IMR-90 (cell line): ENCODE results near the gene MICAL3. TPM values are rescaled to one million over a fixed set of nuclear protein-coding genes. Genes with fewer than 3 reads are reported as not detected.
A peak's percentile ranks its signal among the peaks of the same experiment; 100 is the strongest.

Experiments used
- ATAC-seq: fragments of 200-7000 bp; cut with Tn5 transposase; 2 replicates; pipeline ENCODE4 v1.9.1; 2020; ENCODE audit warnings: low read depth, mild to moderate bottlenecking, moderate library complexity
- BruUV-seq: library from RNA; stranded (reverse); fragments of 400-500 nt; replicated peaks from 2 replicates; lab custom pipeline; 2021; lab: Mats Ljungman, UMichigan
- CTCF ChIA-PET: fragments of 300-600 bp; formaldehyde crosslinking; extraction: SDS; loops from one replicate; lab custom pipeline; 2021; ENCODE audit warnings: antibody characterized with exemption; lab: Yijun Ruan, JAX
- POLR2A ChIA-PET: fragments of 300-600 bp; sonication (Branson Sonifier 250); formaldehyde crosslinking; loops from one replicate; lab custom pipeline; 2022; ENCODE audit warnings: antibody characterized with exemption; ENCODE audit not compliant: unreplicated experiment; lab: Charles Lee
- DNase-seq: peaks from one replicate; pipeline ENCODE4 v3.0.0; 2013
- H2AFZ ChIP-seq: replicated peaks from 2 replicates; pipeline ENCODE3; 2013; ENCODE audit warnings: low read length, mild to moderate bottlenecking; ENCODE audit not compliant: poor library complexity
- H2AK5ac ChIP-seq: 2 replicates; pipeline ENCODE4 v1.6.1; 2013; ENCODE audit warnings: low read depth, low read length, inconsistent platforms
- H2AK9ac ChIP-seq: replicated peaks from 2 replicates; pipeline ENCODE3; 2013; ENCODE audit warnings: mild to moderate bottlenecking, low read depth, low read length, moderate library complexity; ENCODE audit not compliant: poor library complexity
- H2BK120ac ChIP-seq: 2 replicates; pipeline ENCODE4 v1.6.1; 2013; ENCODE audit warnings: low read depth, low read length, inconsistent platforms
- H2BK15ac ChIP-seq: 3 replicates; pipeline ENCODE4 v1.6.1; 2013; ENCODE audit warnings: low read depth, low read length, inconsistent platforms
- H2BK20ac ChIP-seq: 2 replicates; pipeline ENCODE4 v1.6.1; 2013; ENCODE audit warnings: low read depth, mild to moderate bottlenecking, inconsistent platforms, low read length, moderate library complexity
- H2BK5ac ChIP-seq: 2 replicates; pipeline ENCODE4 v1.6.1; 2013; ENCODE audit warnings: mild to moderate bottlenecking, low read depth, low read length, inconsistent platforms; ENCODE audit not compliant: poor library complexity, severe bottlenecking
- H3K14ac ChIP-seq: replicated peaks from 2 replicates; pipeline ENCODE4 v1.6.1; 2013; ENCODE audit warnings: low read depth, low read length, inconsistent platforms
- H3K18ac ChIP-seq: 2 replicates; pipeline ENCODE4 v1.6.1; 2013; ENCODE audit warnings: low read depth, low read length, control low read depth
- H3K23ac ChIP-seq: 2 replicates; pipeline ENCODE4 v1.6.1; 2013; ENCODE audit warnings: low read depth, low read length, inconsistent platforms
- H3K27ac ChIP-seq: 2 replicates; pipeline ENCODE4 v1.5.1; 2013; ENCODE audit warnings: mild to moderate bottlenecking, control low read depth, low read length; ENCODE audit not compliant: insufficient read depth
- H3K27me3 ChIP-seq: 2 replicates; pipeline ENCODE4 v1.6.1; 2013; ENCODE audit warnings: low read length; ENCODE audit not compliant: control insufficient read depth, insufficient read depth
- H3K36me3 ChIP-seq: 2 replicates; pipeline ENCODE4 v1.6.1; 2013; ENCODE audit warnings: low read length, mixed read lengths; ENCODE audit not compliant: control insufficient read depth, insufficient read depth
- H3K4ac ChIP-seq: 2 replicates; pipeline ENCODE4 v1.6.1; 2013; ENCODE audit warnings: low read depth, low read length, inconsistent platforms
- H3K4me1 ChIP-seq: 2 replicates; pipeline ENCODE4 v1.6.1; 2013; ENCODE audit warnings: low read length, mixed read lengths; ENCODE audit not compliant: control insufficient read depth, insufficient read depth
- H3K4me2 ChIP-seq: 2 replicates; pipeline ENCODE4 v1.6.1; 2013; ENCODE audit warnings: low read depth, mild to moderate bottlenecking, control low read depth, low read length, moderate library complexity
- H3K4me3 ChIP-seq: 2 replicates; pipeline ENCODE4 v1.5.1; 2013; ENCODE audit warnings: low read depth, mild to moderate bottlenecking, control low read depth, low read length, moderate library complexity; ENCODE audit not compliant: insufficient read depth
- H3K56ac ChIP-seq: 2 replicates; pipeline ENCODE4 v1.6.1; 2013; ENCODE audit warnings: low read length, inconsistent platforms; ENCODE audit not compliant: insufficient read depth; ENCODE audit errors: extremely low read depth
- H3K79me1 ChIP-seq, 2 experiments: 2 replicates each; pipeline ENCODE4 v1.6.1; 2013; ENCODE audit warnings: low read length in 2 of 2, inconsistent platforms in 1 of 2, low read depth in 1 of 2
- H3K9ac ChIP-seq: 2 replicates; pipeline ENCODE4 v1.6.1; 2013; ENCODE audit warnings: low read depth, low read length, control low read depth
- H3K9me1 ChIP-seq: 2 replicates; pipeline ENCODE4 v1.6.1; 2013; ENCODE audit warnings: low read length, inconsistent platforms; ENCODE audit not compliant: insufficient read depth
- H3K9me3 ChIP-seq: 2 replicates; pipeline ENCODE4 v1.6.1; 2013; ENCODE audit warnings: low read length; ENCODE audit not compliant: control insufficient read depth, insufficient read depth
- H4K20me1 ChIP-seq: 2 replicates; pipeline ENCODE4 v1.6.1; 2013; ENCODE audit warnings: low read length, inconsistent platforms; ENCODE audit not compliant: insufficient read depth
- H4K5ac ChIP-seq: 2 replicates; pipeline ENCODE4 v1.6.1; 2013; ENCODE audit warnings: mild to moderate bottlenecking, low read depth, low read length, control low read depth
- H4K8ac ChIP-seq, 2 experiments: 2 replicates each; pipeline ENCODE4 v1.6.1; 2013; ENCODE audit warnings: low read depth in 2 of 2, low read length in 2 of 2, control low read depth in 1 of 2, inconsistent platforms in 1 of 2
- H4K91ac ChIP-seq: 2 replicates; pipeline ENCODE4 v1.6.1; 2013; ENCODE audit warnings: low read depth, low read length, inconsistent platforms; ENCODE audit not compliant: insufficient read depth
- CTCF ChIP-seq: conservative IDR thresholded peaks from 2 replicates; pipeline ENCODE4 v1.5.1; 2012; ENCODE audit warnings: mild to moderate bottlenecking, low read depth, low read length, improper control_type of control experiment
- RFX5 ChIP-seq: IDR thresholded peaks from 2 replicates; pipeline ENCODE4 v1.8.0; 2012; ENCODE audit warnings: low read depth, mild to moderate bottlenecking, low read length, moderate library complexity
- WGBS, 2 experiments: methylation state at CpG; one replicate each; pipeline versions ENCODE4 v1.1.5 to v1.1.7; 2013; ENCODE audit warnings: missing lambda C conversion rate in 2 of 2; ENCODE audit not compliant: insufficient read length in 1 of 2; ENCODE audit errors: extremely low coverage in 2 of 2; 5-methylcytosine and 5-hydroxymethylcytosine counted together
- dilution Hi-C: fragments of 300-500 bp; cut with HindIII; formaldehyde crosslinking; loops from one replicate; pipeline ENCODE4 v1.14.3; 2018; ENCODE audit warnings: low sequenced_read_pairs; ENCODE audit not compliant: unreplicated experiment
- in situ Hi-C: fragments of 300-500 bp; cut with MboI; formaldehyde crosslinking; loops from 3 replicates; pipeline ENCODE4 v1.14.3; 2019; ENCODE audit warnings: low sequenced_read_pairs, inconsistent platforms, mixed read lengths
- intact Hi-C: fragments of 100-400 bp; cut with micrococcal nuclease; formaldehyde crosslinking; loops from 2 replicates; pipeline ENCODE4 v1.10.0; 2022
- polyA plus RNA-seq, 3 experiments: library from polyadenylated mRNA; depleted of rRNA; stranded (reverse); fragments of >200 nt; gene quantifications; 2 replicates each; pipeline ENCODE4 v1.2.3, GENCODE V29; 2012; ENCODE audit warnings: low replicate concordance in 1 of 3
- total RNA-seq: library from RNA; depleted of rRNA; stranded (reverse); fragments of >200 nt; gene quantifications from 2 replicates; pipeline ENCODE4 v1.2.3, GENCODE V29; 2012

MICAL3 gene
- total and polyA plus RNA-seq, 2 of the 4 experiments (the other 2 are of a cell fraction): 17.6 to 26.8 TPM

GRCh38 chr22:18070556-18071306 is 46.4 kb upstream of the MICAL3 start:
- Histone ChIP-seq H3K56ac (no peak overlapping the region), H4K5ac (no peak overlapping the region), H3K18ac (no peak overlapping the region), H4K91ac (no peak overlapping the region), H4K20me1 (no peaks in the 10 kb centered on the region), H3K79me1 (no peaks in the 10 kb centered on the region), H3K4me1 (peaks cover 4% of the 10 kb centered on the region), H3K27me3 (no peaks in the 10 kb centered on the region), H2AK9ac (no peak overlapping the region), H2AK5ac (no peak overlapping the region), H2BK20ac (no peak overlapping the region), H3K27ac (no peak overlapping the region), H3K9ac (no peak overlapping the region), H2BK120ac (no peak overlapping the region), H3K14ac (no peak overlapping the region), H2BK5ac (no peak overlapping the region), H3K4me2 (no peak overlapping the region), H3K4ac (peak overlapping the region; percentile 5; the same call in 1 of the 2 replicates), H3K36me3 (no peaks in the 10 kb centered on the region), H3K23ac (no peak overlapping the region), H2AFZ (no peak overlapping the region), H3K4me3 (no peak overlapping the region), H3K9me3 (no peaks in the 10 kb centered on the region), H3K9me1 (no peaks in the 10 kb centered on the region), H4K8ac (no peak overlapping the region), H2BK15ac (no peak overlapping the region)
- DNase-seq (no peak), ATAC-seq (no peak)
- ChIA-PET POLR2A (no interaction called here), CTCF (no interaction called here)
- dilution Hi-C loops (no loop called here), in situ Hi-C loops (loop anchor here (5.0 to 25.0 kb wide), 2 partner anchors 238 to 508 kb away; partner anchors contain the start of gene SLC25A18), intact Hi-C loops (loop anchor here (10.0 kb wide), 2 partner anchors 516 to 996 kb away; no protein-coding TSS in a partner anchor)
- 90% methylated on average over 4 of the region's 14 CpGs; no CpG with 5 or more reads in 1 of the 2 experiments for WGBS, 2 experiments
- no TSS peak for BruUV-seq
- TF ChIP-seq CTCF: peak; percentile 12; the same call in 1 of the 2 replicates
- TF ChIP-seq RFX5: no peak
